Stimulated activated naive CD8-positive, alpha-beta T cell treated with anti-CD3 and anti-CD28 coated beads, Interleukin-15, Interleukin-2, amounts not matched to agents 100 U/mL and 50 U/mL, for 24 hours (primary cell): ENCODE data around the gene IFNA14.
A peak's percentile ranks its signal among the peaks of the same experiment; 100 is the strongest.
"Not testable (repeated sequence)": the region's sequence is repeated elsewhere in the genome, so short reads cannot be mapped to it uniquely, and the experiment has no call there.

ENCODE experiments used
- ATAC-seq: fragments of 150-1000 bp; cut with Tn5 transposase; one replicate; pipeline ENCODE4 v1.10.0; 2021
- DNase-seq: peaks from one replicate; pipeline ENCODE4 v3.0.0; 2021

Gene IFNA14

GRCh38 chr9:21213411-21214326 lies 26.1 kb downstream of the IFNA14 start:
- not testable (repeated sequence) for DNase-seq, ATAC-seq

GRCh38 chr9:21212160-21212559 lies 27.6 kb downstream of the IFNA14 start:
- not testable (repeated sequence) for ATAC-seq, DNase-seq

GRCh38 chr9:21210782-21211181 lies 29.0 kb downstream of the IFNA14 start:
- not testable (repeated sequence) for ATAC-seq, DNase-seq

GRCh38 chr9:21210311-21210710 lies 29.5 kb downstream of the IFNA14 start:
- DNase-seq = no peak
- no peak for ATAC-seq

GRCh38 chr9:21207043-21207442 lies 32.8 kb downstream of the IFNA14 start, which contains the start of gene IFNA10:
TSS of gene IFNA10 (minus strand) at chr9:21207143. CDS start at chr9:21207097, 46 bp downstream.
- DNase-seq, ATAC-seq: not testable (repeated sequence)

DNA sequence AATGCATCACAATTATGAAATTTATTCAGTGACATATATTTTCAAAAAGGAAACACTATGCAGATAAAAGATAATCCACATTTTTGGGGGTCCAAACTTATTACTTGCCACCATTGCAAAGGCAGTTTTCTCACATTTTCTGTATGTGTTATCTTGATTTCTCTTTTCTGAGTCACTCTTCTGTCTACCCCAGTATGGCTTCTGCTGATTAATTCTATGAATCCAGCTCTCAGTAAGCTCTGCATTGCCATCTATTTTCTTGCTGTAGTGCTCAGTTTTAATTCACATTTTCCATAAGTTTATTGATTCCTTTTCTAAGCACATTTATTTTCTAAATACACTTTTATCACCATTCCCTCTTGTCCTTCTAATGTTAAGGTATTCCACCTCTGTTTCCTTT lies 34.6 kb downstream of the IFNA14 start:
- no peak for DNase-seq
- ATAC-seq = peak; percentile 49

DNA sequence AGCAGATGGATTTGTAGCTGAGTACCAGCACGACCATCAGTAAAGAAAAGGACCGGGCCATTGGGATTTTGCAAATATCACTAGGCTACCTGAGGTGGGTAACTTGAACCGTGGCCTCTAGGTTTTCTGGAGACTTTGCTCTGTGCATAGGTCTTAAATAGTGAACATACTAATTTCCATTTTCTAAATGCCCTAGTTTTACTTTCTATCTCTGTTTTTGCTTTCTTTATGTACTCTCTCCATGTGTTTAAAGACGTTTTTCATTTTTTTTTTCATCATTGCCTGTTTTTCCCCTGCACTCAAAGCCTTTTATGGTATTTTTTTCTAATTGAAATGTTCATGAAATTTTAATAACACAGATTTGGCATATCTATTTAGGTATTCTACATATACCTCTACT lies 37.7 kb downstream of the IFNA14 start, which contains the start of gene IFNA7:
Gene IFNA7, minus strand, starts transcription at position 101 of the 400 bp plus-strand sequence. Its CDS starts 40 bp downstream, at position 61.
- DNase-seq, ATAC-seq: not testable (repeated sequence)

GRCh38 chr9:21194867-21195776 lies 44.7 kb downstream of the IFNA14 start:
- ATAC-seq (peak; percentile 81), DNase-seq (peak; percentile 24)
